Gastrocnemius medialis (tissue), 4 donors: ENCODE results near the gene SPAG6. TPM values are rescaled to one million over a fixed set of nuclear protein-coding genes. Genes with fewer than 3 reads are reported as not detected.
"Not testable (repeated sequence)": the region's sequence is repeated elsewhere in the genome, so short reads cannot be mapped to it uniquely, and the experiment has no call there.

Experiments
- ATAC-seq, 2 donors: fragments of 150-250 bp; one replicate each; pipeline ENCODE4 v1.9.1; 2016
- DNase-seq, 2 donors: peaks; one replicate each; pipeline ENCODE4 v3.0.0-alpha.2; 2019
- H3K27ac ChIP-seq, 4 donors: fragments of 200-600 bp; sonication (generic); 1 replicate in 1 of 4; 2 replicates in 3 of 4; pipeline ENCODE4 v1.5.1; 2016 to 2018; ENCODE audit warnings: mild to moderate bottlenecking in 2 of 4, moderate library complexity in 1 of 4
- H3K27me3 ChIP-seq, 3 donors: fragments of 200-600 bp; sonication (generic) in 2 of 3; 1 replicate in 1 of 3; 2 replicates in 2 of 3; pipeline versions ENCODE4 v1.5.1 to v1.6.0; 2016 to 2019; ENCODE audit warnings: mild to moderate bottlenecking in 1 of 3, moderate library complexity in 1 of 3
- H3K36me3 ChIP-seq, 2 donors: fragments of 200-600 bp; sonication (generic) in 1 of 2; one replicate each; pipeline ENCODE4 v1.5.1; 2017 to 2018
- H3K4me1 ChIP-seq, 2 donors: fragments of 200-600 bp; sonication (generic) in 1 of 2; one replicate each; pipeline ENCODE4 v1.5.1; 2016 to 2017; ENCODE audit warnings: mild to moderate bottlenecking in 2 of 2
- H3K4me3 ChIP-seq, 4 donors: fragments of 200-600 bp; sonication (generic) in 3 of 4; 1 replicate in 1 of 4; 2 replicates in 3 of 4; pipeline ENCODE4 v1.5.1; 2016 to 2019; ENCODE audit warnings: mild to moderate bottlenecking in 2 of 4
- H3K9me3 ChIP-seq, 3 donors: fragments of 200-600 bp; sonication (generic) in 2 of 3; 1 replicate in 1 of 3; 2 replicates in 2 of 3; pipeline ENCODE4 v1.5.1; 2016 to 2019
- POLR2A ChIP-seq, 2 donors: fragments of 450-650 bp; IDR thresholded peaks; one replicate each; pipeline ENCODE4 v1.6.1; 2017; ENCODE audit warnings: antibody characterized with exemption in 2 of 2, mild to moderate bottlenecking in 2 of 2, moderate library complexity in 2 of 2
- in situ Hi-C, 4 donors: fragments of 200-750 bp; cut with MboI; loops; one replicate each; pipeline versions ENCODE4 v1.15.0 to v1.8.0; 2017; ENCODE audit warnings: low sequenced_read_pairs in 4 of 4
- intact Hi-C: fragments of 100-400 bp; cut with DNase I; formaldehyde crosslinking; loops from one replicate; pipeline ENCODE4 v1.15.1; 2023; ENCODE audit warnings: low total_unique reads
- total RNA-seq, 4 donors: library from RNA; depleted of rRNA; stranded (reverse); fragments of >200 nt; gene quantifications; one replicate each; pipeline versions ENCODE4 v1.1.0 to v1.2.3, GENCODE V29; 2016
- TF ChIP-seq, protein P1 (sequence below), 5 experiments: fragments of 450-650 bp in 3 of 5; fragments of 200-600 bp in 2 of 5; sonication (generic) in 2 of 5; IDR thresholded peaks in 4 of 5; conservative IDR thresholded peaks in 1 of 5; 1 replicate in 4 of 5; 2 replicates in 1 of 5; pipeline ENCODE4 v1.5.1; 2016 to 2019; ENCODE audit warnings: antibody characterized with exemption in 5 of 5, mild to moderate bottlenecking in 3 of 5, moderate library complexity in 3 of 5

Gene SPAG6
- total RNA-seq, 4 donors from 2014 or later, result 0.12 TPM; not detected in 3

DNA sequence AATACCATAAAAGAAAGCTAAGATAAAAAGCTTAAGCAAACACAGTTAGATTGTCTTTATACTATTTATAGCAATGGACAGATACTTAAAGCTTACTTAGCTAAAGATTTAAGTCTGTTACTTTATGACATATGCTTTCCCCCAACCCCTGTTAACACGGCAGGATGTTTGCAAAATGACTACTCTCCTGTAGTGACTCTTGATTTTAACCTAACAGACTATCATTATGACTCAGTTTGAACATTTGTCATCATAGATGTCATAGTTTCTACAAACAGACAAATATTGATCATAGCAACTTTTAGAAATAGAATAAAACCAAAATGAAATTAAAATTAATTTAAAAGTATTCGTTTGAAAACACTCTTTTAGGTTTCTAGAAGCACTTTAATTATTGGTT lies 36.9 kb upstream of the SPAG6 start:
- ATAC-seq, result no peak
- in situ Hi-C loops, result loop anchor here in 2 of 4 donors (25.0 kb wide), 2 partner anchors 796 to 1129 kb away; partner anchors contain the start of gene OTUD1 (in 1 of the 2)
- H3K9me3 ChIP-seq, result no peaks in the 10 kb centered on the region
- no peaks in the 10 kb centered on the region for H3K36me3 ChIP-seq
- intact Hi-C loops, result no loop called here
- TF ChIP-seq, protein P1, sequence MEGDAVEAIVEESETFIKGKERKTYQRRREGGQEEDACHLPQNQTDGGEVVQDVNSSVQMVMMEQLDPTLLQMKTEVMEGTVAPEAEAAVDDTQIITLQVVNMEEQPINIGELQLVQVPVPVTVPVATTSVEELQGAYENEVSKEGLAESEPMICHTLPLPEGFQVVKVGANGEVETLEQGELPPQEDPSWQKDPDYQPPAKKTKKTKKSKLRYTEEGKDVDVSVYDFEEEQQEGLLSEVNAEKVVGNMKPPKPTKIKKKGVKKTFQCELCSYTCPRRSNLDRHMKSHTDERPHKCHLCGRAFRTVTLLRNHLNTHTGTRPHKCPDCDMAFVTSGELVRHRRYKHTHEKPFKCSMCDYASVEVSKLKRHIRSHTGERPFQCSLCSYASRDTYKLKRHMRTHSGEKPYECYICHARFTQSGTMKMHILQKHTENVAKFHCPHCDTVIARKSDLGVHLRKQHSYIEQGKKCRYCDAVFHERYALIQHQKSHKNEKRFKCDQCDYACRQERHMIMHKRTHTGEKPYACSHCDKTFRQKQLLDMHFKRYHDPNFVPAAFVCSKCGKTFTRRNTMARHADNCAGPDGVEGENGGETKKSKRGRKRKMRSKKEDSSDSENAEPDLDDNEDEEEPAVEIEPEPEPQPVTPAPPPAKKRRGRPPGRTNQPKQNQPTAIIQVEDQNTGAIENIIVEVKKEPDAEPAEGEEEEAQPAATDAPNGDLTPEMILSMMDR (IDR thresholded peaks at IDR 0.05 in 4 of 5, conservative IDR thresholded peaks at IDR 0.05 in 1 of 5), result no peak
- TF ChIP-seq POLR2A (IDR thresholded peaks at IDR 0.05), result no peak
- H3K4me3 ChIP-seq, result no peak overlapping the region
- no peak for DNase-seq
- H3K27ac ChIP-seq, result no peak overlapping the region
- no peaks in the 10 kb centered on the region for H3K4me1 ChIP-seq
- H3K27me3 ChIP-seq, result no peaks in the 10 kb centered on the region

DNA sequence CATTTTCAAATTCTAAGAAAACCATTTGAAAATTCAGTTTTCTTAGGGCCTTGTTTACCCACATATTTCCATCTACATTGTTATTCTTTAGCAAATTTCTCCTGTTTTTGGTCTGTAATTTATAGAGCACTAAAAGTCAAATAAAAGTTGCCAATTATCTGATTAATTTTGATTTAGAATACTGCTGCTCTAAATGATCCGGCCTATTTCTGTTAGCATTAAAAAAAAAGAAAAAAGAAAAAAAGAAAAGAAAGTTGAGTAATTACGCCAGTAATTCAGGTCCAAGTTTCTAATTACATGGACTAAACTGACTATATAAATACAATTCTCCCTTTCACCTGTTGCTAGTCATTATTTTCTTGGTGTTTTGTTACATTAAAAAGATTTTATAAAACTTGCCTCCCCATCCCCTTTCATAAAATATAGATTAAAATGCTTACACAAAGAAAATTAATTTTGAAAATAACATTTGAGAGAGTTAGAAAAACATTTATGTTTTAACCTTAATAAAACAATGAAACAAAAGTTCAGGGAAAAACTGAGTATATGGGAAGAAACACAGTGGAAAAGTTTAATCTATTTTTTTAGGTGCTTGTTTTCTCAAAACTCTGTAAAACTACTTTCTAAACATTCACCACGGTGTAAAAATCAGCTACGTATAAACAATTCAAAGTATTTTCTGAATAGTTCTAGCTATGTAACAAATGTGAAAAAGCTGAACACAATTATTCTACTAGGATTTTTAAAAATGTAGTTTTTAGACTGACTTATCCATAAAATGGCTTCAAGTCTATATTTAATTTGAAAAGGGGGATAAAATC lies 35.9 kb upstream of the SPAG6 start:
- no peaks in the 10 kb centered on the region for H3K27me3 ChIP-seq
- intact Hi-C loops, result no loop called here
- H3K36me3 ChIP-seq, result no peaks in the 10 kb centered on the region
- no peak overlapping the region for H3K4me3 ChIP-seq
- TF ChIP-seq, protein P1 (IDR thresholded peaks at IDR 0.05 in 4 of 5, conservative IDR thresholded peaks at IDR 0.05 in 1 of 5), result no peak
- no peak for TF ChIP-seq POLR2A (IDR thresholded peaks at IDR 0.05)
- DNase-seq (no peak), ATAC-seq (no peak)
- no peaks in the 10 kb centered on the region for H3K9me3 ChIP-seq
- no peak overlapping the region for H3K27ac ChIP-seq
- no peaks in the 10 kb centered on the region for H3K4me1 ChIP-seq
- in situ Hi-C loops, result loop anchor here in 2 of 4 donors (25.0 kb wide), 2 partner anchors 797 to 1128 kb away; partner anchors contain the start of gene OTUD1 (in 1 of the 2)

DNA sequence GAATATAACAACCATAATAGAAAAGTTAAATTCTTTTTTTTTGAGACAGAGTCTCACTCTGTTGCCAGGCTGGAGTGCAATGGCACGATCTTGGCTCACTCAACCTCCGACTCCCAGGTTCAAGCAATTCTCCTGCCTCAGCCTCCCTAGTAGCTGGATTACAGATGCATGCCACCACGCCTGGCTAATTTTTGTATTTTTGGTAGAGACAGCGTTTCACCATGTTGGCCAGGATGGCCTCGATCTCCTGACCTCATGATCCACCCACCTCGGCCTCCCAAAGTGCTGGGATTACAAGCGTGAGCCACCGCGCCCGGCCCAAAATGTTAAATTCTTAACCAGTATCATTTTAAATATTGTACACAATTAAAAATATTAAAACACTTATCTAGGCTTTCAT lies 35.3 kb upstream of the SPAG6 start:
- ATAC-seq, H3K4me3 ChIP-seq, H3K27ac ChIP-seq, H3K27me3 ChIP-seq, H3K4me1 ChIP-seq, DNase-seq, H3K36me3 ChIP-seq, H3K9me3 ChIP-seq: not testable (repeated sequence)
- intact Hi-C loops (loop anchor here (10.0 kb wide), 2 partner anchors 575 to 755 kb away; no protein-coding TSS in a partner anchor), in situ Hi-C loops (loop anchor here (10.0 to 25.0 kb wide), 8 partner anchors 55 to 1127 kb away; partner anchors contain the start of genes DNAJC1 (in 2 of the 4), MSRB2 (in 1 of the 4), OTUD1 (in 1 of the 4) and SKIDA1 (in 1 of the 4))

DNA sequence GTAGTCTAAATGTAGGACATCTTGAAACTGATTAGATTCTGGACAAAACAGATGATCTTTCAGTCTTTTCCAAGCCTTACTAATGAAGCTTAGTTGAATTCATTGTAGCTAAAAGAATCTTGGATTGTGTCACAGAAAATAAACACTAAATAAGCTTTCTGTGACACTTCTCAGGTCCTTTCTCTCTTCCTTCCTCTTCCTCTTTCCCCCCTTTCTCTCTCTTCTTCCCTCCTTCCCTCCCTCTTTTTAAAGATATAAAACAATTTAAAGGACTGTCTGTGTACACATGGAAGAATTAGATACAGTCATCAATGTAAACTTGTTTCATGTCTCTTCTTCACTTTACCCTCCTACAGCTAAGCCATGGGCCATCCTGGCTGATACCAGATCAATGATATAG lies 34.4 kb upstream of the SPAG6 start:
- Histone ChIP-seq H3K27me3 (no peaks in the 10 kb centered on the region), H3K4me3 (no peak overlapping the region), H3K27ac (no peak overlapping the region), H3K9me3 (no peaks in the 10 kb centered on the region), H3K36me3 (no peaks in the 10 kb centered on the region), H3K4me1 (peaks cover 6 to 9% of the 10 kb centered on the region in 2 donors)
- intact Hi-C loops (loop anchor here (10.0 kb wide), 2 partner anchors 576 to 754 kb away; no protein-coding TSS in a partner anchor), in situ Hi-C loops (loop anchor here (10.0 to 25.0 kb wide), 8 partner anchors 56 to 1126 kb away; partner anchors contain the start of genes DNAJC1 (in 2 of the 4), MSRB2 (in 1 of the 4), OTUD1 (in 1 of the 4) and SKIDA1 (in 1 of the 4))
- ATAC-seq, result no peak
- no peak for TF ChIP-seq POLR2A (IDR thresholded peaks at IDR 0.05)
- TF ChIP-seq, protein P1 (IDR thresholded peaks at IDR 0.05 in 4 of 5, conservative IDR thresholded peaks at IDR 0.05 in 1 of 5), result no peak
- DNase-seq, result no peak

DNA sequence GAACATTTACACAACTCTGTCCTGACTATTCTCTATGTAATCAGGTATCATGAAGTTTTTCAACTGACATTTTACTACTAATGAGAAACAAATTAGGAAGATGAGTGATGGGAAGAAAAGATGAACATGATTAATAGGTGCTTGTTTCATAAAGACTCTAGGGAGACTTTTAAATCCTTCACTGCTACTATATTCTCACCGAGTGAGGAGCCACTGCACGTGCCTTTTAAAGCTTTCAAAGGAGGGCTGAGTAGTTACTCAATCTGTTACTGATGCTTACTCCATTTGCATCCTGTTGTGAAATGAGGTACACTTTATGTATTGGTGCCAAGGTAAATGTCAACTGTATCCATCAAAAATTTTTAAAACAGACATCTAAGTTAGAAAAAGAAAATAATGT lies 30.4 kb upstream of the SPAG6 start:
- intact Hi-C loops, result loop anchor here (5.0 to 10.0 kb wide), 3 partner anchors 313 to 750 kb away; partner anchors contain the start of gene DNAJC1
- H3K27ac ChIP-seq, result peak overlapping the region in 3 of 4 donors; percentile 95 to 97 (median 95)
- ATAC-seq (no peak), DNase-seq (no peak)
- TF ChIP-seq POLR2A (IDR thresholded peaks at IDR 0.05), result no peak
- TF ChIP-seq, protein P1 (IDR thresholded peaks at IDR 0.05 in 4 of 5, conservative IDR thresholded peaks at IDR 0.05 in 1 of 5), result no peak
- no peaks in the 10 kb centered on the region for H3K27me3 ChIP-seq
- H3K36me3 ChIP-seq, result no peaks in the 10 kb centered on the region
- in situ Hi-C loops, result loop anchor here (5.0 to 25.0 kb wide), 10 partner anchors 60 to 1122 kb away; partner anchors contain the start of genes DNAJC1 (in 3 of the 4), MSRB2 (in 1 of the 4), OTUD1 (in 1 of the 4) and SKIDA1 (in 1 of the 4)
- H3K9me3 ChIP-seq, result no peaks in the 10 kb centered on the region
- H3K4me3 ChIP-seq, result peak overlapping the region in 1 of 4 donors; percentile 83
- peaks cover 24 to 27% of the 10 kb centered on the region in 2 donors for H3K4me1 ChIP-seq
